NCI-H128 (cell line): ENCODE results near the gene SLC29A1.

Experiments used
- DNase-seq: peaks from one replicate; lab custom pipeline; 2025; ENCODE audit not compliant: unreplicated experiment; lab: John Stamatoyannopoulos, UW

SLC29A1 gene

GRCh38 chr6:44265007-44265721 lies 41.8 kb downstream of the SLC29A1 start, which contains the start of gene NFKBIE:
Gene NFKBIE, minus strand, starts transcription at chr6:44265551. Its CDS starts 205 bp downstream, at chr6:44265346.
- peak; percentile 59 for DNase-seq

- DNase-seq = no peak
Measured at GRCh38 chr6:44265722-44266233, 42.4 kb downstream of the SLC29A1 start.

GRCh38 chr6:44266347-44266746 lies 43.0 kb downstream of the SLC29A1 start:
- DNase-seq = no peak

GRCh38 chr6:44267252-44267651 lies 43.9 kb downstream of the SLC29A1 start:
- no peak for DNase-seq

- DNase-seq = peak; percentile 40
Measured at GRCh38 chr6:44268095-44268628, 44.8 kb downstream of the SLC29A1 start.

- DNase-seq = no peak
Measured at GRCh38 chr6:44269178-44269920, 46.0 kb downstream of the SLC29A1 start.

- no peak for DNase-seq
Measured at GRCh38 chr6:44269921-44270525, 46.6 kb downstream of the SLC29A1 start, which contains the start of gene TMEM151B. Gene TMEM151B, plus strand, starts transcription at chr6:44270450. Its CDS starts 293 bp downstream, at chr6:44270743.

GRCh38 chr6:44270526-44271405 lies 47.4 kb downstream of the SLC29A1 start:
- peak; percentile 14 for DNase-seq

- no peak for DNase-seq
Measured at GRCh38 chr6:44271406-44271723, 48.0 kb downstream of the SLC29A1 start.

GRCh38 chr6:44271914-44272313 lies 48.5 kb downstream of the SLC29A1 start:
- DNase-seq = no peak

- DNase-seq = no peak
Measured at GRCh38 chr6:44272529-44272928, 49.1 kb downstream of the SLC29A1 start.

- DNase-seq = no peak
Measured at GRCh38 chr6:44272999-44273566, 49.7 kb downstream of the SLC29A1 start.

- no peak for DNase-seq
Measured at GRCh38 chr6:44273617-44274016, 50.2 kb downstream of the SLC29A1 start.

- no peak for DNase-seq
Measured at GRCh38 chr6:44275271-44275748, 51.9 kb downstream of the SLC29A1 start.

GRCh38 chr6:44275749-44276648 lies 52.6 kb downstream of the SLC29A1 start:
- no peak for DNase-seq

GRCh38 chr6:44276667-44277640 lies 53.6 kb downstream of the SLC29A1 start:
- DNase-seq = no peak

GRCh38 chr6:44277763-44278162 lies 54.4 kb downstream of the SLC29A1 start:
- no peak for DNase-seq

GRCh38 chr6:44278315-44278714 lies 54.9 kb downstream of the SLC29A1 start:
- DNase-seq = no peak
